IMR-90 (cell line): ENCODE data around the gene HSP90AA1. TPM values are rescaled to one million over a fixed set of nuclear protein-coding genes. Genes with fewer than 3 reads are reported as not detected.

ENCODE experiments used
- ATAC-seq: fragments of 200-7000 bp; cut with Tn5 transposase; 2 replicates; pipeline ENCODE4 v1.9.1; 2020; ENCODE audit warnings: low read depth, mild to moderate bottlenecking, moderate library complexity
- BruUV-seq: library from RNA; stranded (reverse); fragments of 400-500 nt; replicated peaks from 2 replicates; lab custom pipeline; 2021; lab: Mats Ljungman, UMichigan
- CTCF ChIA-PET: fragments of 300-600 bp; formaldehyde crosslinking; extraction: SDS; loops from one replicate; lab custom pipeline; 2021; ENCODE audit warnings: antibody characterized with exemption; lab: Yijun Ruan, JAX
- POLR2A ChIA-PET: fragments of 300-600 bp; sonication (Branson Sonifier 250); formaldehyde crosslinking; loops from one replicate; lab custom pipeline; 2022; ENCODE audit warnings: antibody characterized with exemption; ENCODE audit not compliant: unreplicated experiment; lab: Charles Lee
- DNase-seq: peaks from one replicate; pipeline ENCODE4 v3.0.0; 2013
- H2AFZ ChIP-seq: replicated peaks from 2 replicates; pipeline ENCODE3; 2013; ENCODE audit warnings: low read length, mild to moderate bottlenecking; ENCODE audit not compliant: poor library complexity
- H2AK5ac ChIP-seq: 2 replicates; pipeline ENCODE4 v1.6.1; 2013; ENCODE audit warnings: low read depth, low read length, inconsistent platforms
- H2AK9ac ChIP-seq: replicated peaks from 2 replicates; pipeline ENCODE3; 2013; ENCODE audit warnings: mild to moderate bottlenecking, low read depth, low read length, moderate library complexity; ENCODE audit not compliant: poor library complexity
- H2BK120ac ChIP-seq: 2 replicates; pipeline ENCODE4 v1.6.1; 2013; ENCODE audit warnings: low read depth, low read length, inconsistent platforms
- H2BK15ac ChIP-seq: 3 replicates; pipeline ENCODE4 v1.6.1; 2013; ENCODE audit warnings: low read depth, low read length, inconsistent platforms
- H2BK20ac ChIP-seq: 2 replicates; pipeline ENCODE4 v1.6.1; 2013; ENCODE audit warnings: low read depth, mild to moderate bottlenecking, inconsistent platforms, low read length, moderate library complexity
- H2BK5ac ChIP-seq: 2 replicates; pipeline ENCODE4 v1.6.1; 2013; ENCODE audit warnings: mild to moderate bottlenecking, low read depth, low read length, inconsistent platforms; ENCODE audit not compliant: poor library complexity, severe bottlenecking
- H3K14ac ChIP-seq: replicated peaks from 2 replicates; pipeline ENCODE4 v1.6.1; 2013; ENCODE audit warnings: low read depth, low read length, inconsistent platforms
- H3K18ac ChIP-seq: 2 replicates; pipeline ENCODE4 v1.6.1; 2013; ENCODE audit warnings: low read depth, low read length, control low read depth
- H3K23ac ChIP-seq: 2 replicates; pipeline ENCODE4 v1.6.1; 2013; ENCODE audit warnings: low read depth, low read length, inconsistent platforms
- H3K27ac ChIP-seq: 2 replicates; pipeline ENCODE4 v1.5.1; 2013; ENCODE audit warnings: mild to moderate bottlenecking, control low read depth, low read length; ENCODE audit not compliant: insufficient read depth
- H3K27me3 ChIP-seq: 2 replicates; pipeline ENCODE4 v1.6.1; 2013; ENCODE audit warnings: low read length; ENCODE audit not compliant: control insufficient read depth, insufficient read depth
- H3K36me3 ChIP-seq: 2 replicates; pipeline ENCODE4 v1.6.1; 2013; ENCODE audit warnings: low read length, mixed read lengths; ENCODE audit not compliant: control insufficient read depth, insufficient read depth
- H3K4ac ChIP-seq: 2 replicates; pipeline ENCODE4 v1.6.1; 2013; ENCODE audit warnings: low read depth, low read length, inconsistent platforms
- H3K4me1 ChIP-seq: 2 replicates; pipeline ENCODE4 v1.6.1; 2013; ENCODE audit warnings: low read length, mixed read lengths; ENCODE audit not compliant: control insufficient read depth, insufficient read depth
- H3K4me2 ChIP-seq: 2 replicates; pipeline ENCODE4 v1.6.1; 2013; ENCODE audit warnings: low read depth, mild to moderate bottlenecking, control low read depth, low read length, moderate library complexity
- H3K4me3 ChIP-seq: 2 replicates; pipeline ENCODE4 v1.5.1; 2013; ENCODE audit warnings: low read depth, mild to moderate bottlenecking, control low read depth, low read length, moderate library complexity; ENCODE audit not compliant: insufficient read depth
- H3K56ac ChIP-seq: 2 replicates; pipeline ENCODE4 v1.6.1; 2013; ENCODE audit warnings: low read length, inconsistent platforms; ENCODE audit not compliant: insufficient read depth; ENCODE audit errors: extremely low read depth
- H3K79me1 ChIP-seq, 2 experiments: 2 replicates each; pipeline ENCODE4 v1.6.1; 2013; ENCODE audit warnings: low read length in 2 of 2, inconsistent platforms in 1 of 2, low read depth in 1 of 2
- H3K9ac ChIP-seq: 2 replicates; pipeline ENCODE4 v1.6.1; 2013; ENCODE audit warnings: low read depth, low read length, control low read depth
- H3K9me1 ChIP-seq: 2 replicates; pipeline ENCODE4 v1.6.1; 2013; ENCODE audit warnings: low read length, inconsistent platforms; ENCODE audit not compliant: insufficient read depth
- H3K9me3 ChIP-seq: 2 replicates; pipeline ENCODE4 v1.6.1; 2013; ENCODE audit warnings: low read length; ENCODE audit not compliant: control insufficient read depth, insufficient read depth
- H4K20me1 ChIP-seq: 2 replicates; pipeline ENCODE4 v1.6.1; 2013; ENCODE audit warnings: low read length, inconsistent platforms; ENCODE audit not compliant: insufficient read depth
- H4K5ac ChIP-seq: 2 replicates; pipeline ENCODE4 v1.6.1; 2013; ENCODE audit warnings: mild to moderate bottlenecking, low read depth, low read length, control low read depth
- H4K8ac ChIP-seq, 2 experiments: 2 replicates each; pipeline ENCODE4 v1.6.1; 2013; ENCODE audit warnings: low read depth in 2 of 2, low read length in 2 of 2, control low read depth in 1 of 2, inconsistent platforms in 1 of 2
- H4K91ac ChIP-seq: 2 replicates; pipeline ENCODE4 v1.6.1; 2013; ENCODE audit warnings: low read depth, low read length, inconsistent platforms; ENCODE audit not compliant: insufficient read depth
- CEBPB ChIP-seq: IDR thresholded peaks from 2 replicates; pipeline ENCODE4 v1.6.1; 2012; ENCODE audit warnings: low read depth, low read length, improper control_type of control experiment
- CHD1 ChIP-seq: IDR thresholded peaks from 2 replicates; pipeline ENCODE4 v1.6.1; 2012; ENCODE audit warnings: low read depth, low read length, improper control_type of control experiment
- CTCF ChIP-seq: conservative IDR thresholded peaks from 2 replicates; pipeline ENCODE4 v1.5.1; 2012; ENCODE audit warnings: mild to moderate bottlenecking, low read depth, low read length, improper control_type of control experiment
- FOS ChIP-seq: fragments of 150-350 bp; IDR thresholded peaks from 2 replicates; pipeline ENCODE4 v1.6.1; 2016; ENCODE audit warnings: low read depth, low read length
- MAFK ChIP-seq: IDR thresholded peaks from 2 replicates; pipeline ENCODE4 v1.6.1; 2012; ENCODE audit warnings: low read depth, low read length, improper control_type of control experiment
- MAZ ChIP-seq: IDR thresholded peaks from 2 replicates; pipeline ENCODE4 v1.6.1; 2012; ENCODE audit warnings: low read depth, mild to moderate bottlenecking, low read length, improper control_type of control experiment, moderate library complexity, borderline replicate concordance
- MXI1 ChIP-seq: IDR thresholded peaks from 2 replicates; pipeline ENCODE4 v1.6.1; 2012; ENCODE audit warnings: low read depth, mild to moderate bottlenecking, low read length, moderate library complexity, borderline replicate concordance
- RFX5 ChIP-seq: IDR thresholded peaks from 2 replicates; pipeline ENCODE4 v1.8.0; 2012; ENCODE audit warnings: low read depth, mild to moderate bottlenecking, low read length, moderate library complexity
- SMC3 ChIP-seq: fragments of 150-350 bp; IDR thresholded peaks from 2 replicates; pipeline ENCODE4 v1.6.1; 2016; ENCODE audit warnings: low read depth, mild to moderate bottlenecking, antibody characterized with exemption, low read length, moderate library complexity
- USF2 ChIP-seq: fragments of 150-350 bp; IDR thresholded peaks from 2 replicates; pipeline ENCODE4 v1.6.1; 2017; ENCODE audit warnings: mild to moderate bottlenecking, antibody characterized with exemption, low read length, low read depth
- WGBS, 2 experiments: methylation state at CpG; one replicate each; pipeline versions ENCODE4 v1.1.5 to v1.1.7; 2013; ENCODE audit warnings: missing lambda C conversion rate in 2 of 2; ENCODE audit not compliant: insufficient read length in 1 of 2; ENCODE audit errors: extremely low coverage in 2 of 2; 5-methylcytosine and 5-hydroxymethylcytosine counted together
- dilution Hi-C: fragments of 300-500 bp; cut with HindIII; formaldehyde crosslinking; loops from one replicate; pipeline ENCODE4 v1.14.3; 2018; ENCODE audit warnings: low sequenced_read_pairs; ENCODE audit not compliant: unreplicated experiment
- in situ Hi-C: fragments of 300-500 bp; cut with MboI; formaldehyde crosslinking; loops from 3 replicates; pipeline ENCODE4 v1.14.3; 2019; ENCODE audit warnings: low sequenced_read_pairs, inconsistent platforms, mixed read lengths
- intact Hi-C: fragments of 100-400 bp; cut with micrococcal nuclease; formaldehyde crosslinking; loops from 2 replicates; pipeline ENCODE4 v1.10.0; 2022
- polyA plus RNA-seq, 3 experiments: library from polyadenylated mRNA; depleted of rRNA; stranded (reverse); fragments of >200 nt; gene quantifications; 2 replicates each; pipeline ENCODE4 v1.2.3, GENCODE V29; 2012; ENCODE audit warnings: low replicate concordance in 1 of 3
- total RNA-seq: library from RNA; depleted of rRNA; stranded (reverse); fragments of >200 nt; gene quantifications from 2 replicates; pipeline ENCODE4 v1.2.3, GENCODE V29; 2012

The HSP90AA1 gene
- total and polyA plus RNA-seq, 2 of the 4 experiments (the other 2 are of a cell fraction), result 535 to 578 TPM

- Histone ChIP-seq H4K91ac (no peak overlapping the region), H4K8ac (no peak overlapping the region), H4K5ac (no peak overlapping the region), H2BK120ac (no peak overlapping the region), H3K9me3 (no peaks in the 10 kb centered on the region), H3K4ac (no peak overlapping the region), H3K4me1 (peaks cover 13% of the 10 kb centered on the region), H2AK5ac (no peak overlapping the region), H3K27ac (no peak overlapping the region), H2BK15ac (no peak overlapping the region), H3K4me2 (no peak overlapping the region), H2AFZ (peak overlapping the region; percentile 23), H3K18ac (no peak overlapping the region), H3K4me3 (no peak overlapping the region), H3K9ac (no peak overlapping the region), H3K27me3 (no peaks in the 10 kb centered on the region), H2BK5ac (no peak overlapping the region), H3K79me1 (peaks cover 41 to 55% of the 10 kb centered on the region in 2 experiments), H3K9me1 (peaks cover 17% of the 10 kb centered on the region), H2AK9ac (no peak overlapping the region), H3K56ac (no peak overlapping the region), H3K14ac (no peak overlapping the region), H3K23ac (no peak overlapping the region), H4K20me1 (peaks cover 14% of the 10 kb centered on the region; the same call in 1 of the 2 replicates), H2BK20ac (no peak overlapping the region), H3K36me3 (peaks cover 70% of the 10 kb centered on the region)
- dilution Hi-C loops (no loop called here), in situ Hi-C loops (no loop called here), intact Hi-C loops (no loop called here)
- CTCF ChIA-PET, result no interaction called here
- no peak for TF ChIP-seq MAFK
- no peak for TF ChIP-seq USF2
- TF ChIP-seq CEBPB, result no peak
- no peak for TF ChIP-seq CTCF
- no peak for TF ChIP-seq RFX5
- no peak for TF ChIP-seq CHD1
- no peak for TF ChIP-seq SMC3
- no peak for TF ChIP-seq FOS
- TF ChIP-seq MXI1, result no peak
- no peak for TF ChIP-seq MAZ
- no peak for DNase-seq
- TSS peak; percentile 94 for BruUV-seq
- POLR2A ChIA-PET, result no interaction called here
- no peak for ATAC-seq
- 94% methylated on average over 9 of the region's 13 CpGs; no CpG with 5 or more reads in 1 of the 2 experiments for WGBS, 2 experiments
Measured at GRCh38 chr14:102033241-102033640, 53.6 kb downstream of the HSP90AA1 start.
